GM23338 (cell line): Measurements from ENCODE around the gene ZBTB49. TPM values are rescaled to one million over a fixed set of nuclear protein-coding genes. Genes with fewer than 3 reads are reported as not detected.

Source experiments
- ATAC-seq: fragments of 200-7000 bp; cut with Tn5 transposase; 3 replicates; pipeline ENCODE4 v1.9.1; 2020
- DNase-seq: peaks from one replicate; pipeline ENCODE4 v3.0.0-alpha.2; 2015; ENCODE audit warnings: low spot score
- H2AFZ ChIP-seq: fragments of 200-600 bp; sonication (generic); 2 replicates; pipeline ENCODE4 v1.8.0; 2016; ENCODE audit warnings: antibody characterized with exemption, mild to moderate bottlenecking, moderate library complexity
- H3F3A ChIP-seq: fragments of 200-600 bp; sonication (generic); replicated peaks from 2 replicates; pipeline ENCODE4 v1.8.0; 2017; ENCODE audit warnings: antibody characterized with exemption, mixed run types, low read depth
- H3K27ac ChIP-seq: fragments of 200-600 bp; sonication (generic); 2 replicates; pipeline ENCODE4 v1.6.1; 2016; ENCODE audit warnings: low read depth
- H3K27me3 ChIP-seq: fragments of 200-600 bp; sonication (generic); 2 replicates; pipeline ENCODE4 v1.8.0; 2016; ENCODE audit warnings: mild to moderate bottlenecking, mixed run types, moderate library complexity; ENCODE audit not compliant: insufficient read depth
- H3K36me3 ChIP-seq: fragments of 200-600 bp; sonication (generic); 2 replicates; pipeline ENCODE4 v1.8.0; 2016; ENCODE audit warnings: mild to moderate bottlenecking; ENCODE audit not compliant: insufficient read depth
- H3K4me1 ChIP-seq: fragments of 200-600 bp; sonication (generic); 2 replicates; pipeline ENCODE4 v1.8.0; 2016; ENCODE audit warnings: mild to moderate bottlenecking, moderate library complexity; ENCODE audit not compliant: insufficient read depth
- H3K4me2 ChIP-seq: fragments of 200-600 bp; sonication (generic); 2 replicates; pipeline ENCODE4 v1.7.1; 2017; ENCODE audit warnings: mixed run types
- H3K4me3 ChIP-seq: fragments of 200-600 bp; sonication (generic); 2 replicates; pipeline ENCODE4 v1.6.1; 2016; ENCODE audit warnings: mixed run types
- H3K79me2 ChIP-seq: fragments of 200-600 bp; sonication (generic); replicated peaks from 2 replicates; pipeline ENCODE4 v1.8.0; 2017; ENCODE audit warnings: mild to moderate bottlenecking; ENCODE audit not compliant: insufficient read depth
- H3K9me2 ChIP-seq: fragments of 200-600 bp; sonication (generic); 2 replicates; pipeline ENCODE4 v1.8.0; 2017; ENCODE audit not compliant: insufficient read depth
- H4K20me1 ChIP-seq: fragments of 200-600 bp; sonication (generic); replicated peaks from 2 replicates; pipeline ENCODE4 v1.8.0; 2017; ENCODE audit warnings: mild to moderate bottlenecking; ENCODE audit not compliant: insufficient read depth
- H3K27ac Mint-ChIP-seq: 2 replicates; pipeline ENCODE4 v1.8.0; 2020; ENCODE audit warnings: inconsistent platforms, mild to moderate bottlenecking, moderate library complexity, mixed read lengths
- H3K27me3 Mint-ChIP-seq: 3 replicates; pipeline ENCODE4 v1.8.0; 2022; ENCODE audit warnings: low read depth, mild to moderate bottlenecking, moderate library complexity, mixed read lengths, inconsistent platforms; ENCODE audit not compliant: insufficient read depth, poor library complexity
- H3K36me3 Mint-ChIP-seq: 3 replicates; pipeline ENCODE4 v1.8.0; 2021; ENCODE audit warnings: low read depth, mild to moderate bottlenecking, inconsistent platforms, moderate library complexity, mixed read lengths
- H3K4me1 Mint-ChIP-seq: 3 replicates; pipeline ENCODE4 v1.8.0; 2020; ENCODE audit warnings: mild to moderate bottlenecking, inconsistent platforms, mixed read lengths
- H3K4me3 Mint-ChIP-seq: 3 replicates; pipeline ENCODE4 v1.8.0; 2021; ENCODE audit warnings: moderate library complexity, mild to moderate bottlenecking, inconsistent platforms, mixed read lengths
- H3K9me3 Mint-ChIP-seq: 3 replicates; pipeline ENCODE4 v1.8.0; 2020; ENCODE audit warnings: moderate library complexity, mild to moderate bottlenecking, inconsistent platforms, mixed read lengths
- CREB1 ChIP-seq: fragments of 250-450 bp; sonication (Bioruptor Pico); IDR thresholded peaks from 2 replicates; pipeline ENCODE4 v1.5.0; 2020; ENCODE audit warnings: low read depth, mild to moderate bottlenecking, moderate library complexity
- CTCF ChIP-seq, 2 experiments: fragments of 200-600 bp in 1 of 2; sonication (generic) in 1 of 2; conservative IDR thresholded peaks; 2 replicates each; pipeline versions ENCODE4 v1.5.1 to v1.6.1; 2016 to 2017; ENCODE audit warnings: antibody characterized with exemption in 2 of 2, low read depth in 2 of 2, mild to moderate bottlenecking in 2 of 2, moderate library complexity in 1 of 2
- EZH2 ChIP-seq: fragments of 200-600 bp; sonication (generic); IDR thresholded peaks from one replicate; pipeline ENCODE4 v1.8.0; 2017; ENCODE audit warnings: antibody characterized with exemption, mild to moderate bottlenecking, low read depth; ENCODE audit not compliant: unreplicated experiment
- EZH2phosphoT487 ChIP-seq: fragments of 200-600 bp; sonication (generic); IDR thresholded peaks from one replicate; pipeline ENCODE4 v1.8.1; 2018; ENCODE audit warnings: antibody characterized with exemption; ENCODE audit not compliant: unreplicated experiment
- JUNB ChIP-seq: IDR thresholded peaks from one replicate; pipeline ENCODE4 v1.6.1; 2016; ENCODE audit warnings: antibody characterized with exemption; ENCODE audit not compliant: unreplicated experiment
- NANOG ChIP-seq: IDR thresholded peaks from 2 replicates; pipeline ENCODE4 v1.6.1; 2016; ENCODE audit warnings: antibody characterized with exemption, borderline replicate concordance
- POLR2AphosphoS5 ChIP-seq: IDR thresholded peaks from 2 replicates; pipeline ENCODE4 v1.6.1; 2016; ENCODE audit warnings: antibody characterized with exemption, low read depth
- REST ChIP-seq: IDR thresholded peaks from one replicate; pipeline ENCODE4 v1.6.1; 2018; ENCODE audit warnings: antibody characterized with exemption; ENCODE audit not compliant: unreplicated experiment
- STAT1 ChIP-seq: IDR thresholded peaks from one replicate; pipeline ENCODE4 v1.6.1; 2016; ENCODE audit warnings: antibody characterized with exemption; ENCODE audit not compliant: unreplicated experiment
- ZNF114 ChIP-seq: fragments of 250-450 bp; sonication (Bioruptor Pico); IDR thresholded peaks from 2 replicates; pipeline ENCODE4 v1.5.0; 2020; ENCODE audit warnings: mild to moderate bottlenecking, moderate library complexity
- ZNF331 ChIP-seq: fragments of 250-450 bp; sonication (Bioruptor Pico); IDR thresholded peaks from 2 replicates; pipeline ENCODE4 v1.5.0; 2020; ENCODE audit warnings: low read depth, mild to moderate bottlenecking, moderate library complexity
- ZNF462 ChIP-seq: fragments of 250-450 bp; sonication (Bioruptor Pico); IDR thresholded peaks from 2 replicates; pipeline ENCODE4 v1.5.0; 2020; ENCODE audit warnings: mild to moderate bottlenecking, moderate library complexity
- polyA plus RNA-seq: library from polyadenylated mRNA; unstranded; fragments of >200 nt; fragmentation: Nextera tagmentation; extraction: Ambion mirVana; gene quantifications from 2 replicates; pipeline ENCODE4 v1.2.1, GENCODE V29; 2016
- total RNA-seq: library from RNA; depleted of rRNA; stranded (reverse); fragments of >200 nt; shearing (Covaris generic); gene quantifications from 2 replicates; pipeline ENCODE4 v1.2.3, GENCODE V29; 2014

The ZBTB49 gene
- total and polyA plus RNA-seq, 2 experiments from 2014 or later = 4.1 to 6.0 TPM

- TF ChIP-seq NANOG (no peak), ZNF462 (no peak), STAT1 (no peak), CREB1 (CRISPR knock-in tag) (no peak), EZH2phosphoT487 (no peak), JUNB (no peak), POLR2AphosphoS5 (no peak), ZNF114 (no peak), EZH2 (no peak)
These were observed 59.8 kb downstream of the ZBTB49 start (continued) for GRCh38 chr4:4349867-4350266.

- Histone ChIP-seq H3K79me2 (no peaks in the 10 kb centered on the region), H2AFZ (no peak overlapping the region), H3K27ac (no peak overlapping the region), H3K4me2 (no peak overlapping the region), H3K4me3 (no peak overlapping the region), H4K20me1 (no peaks in the 10 kb centered on the region), H3K9me2 (no peaks in the 10 kb centered on the region), H3F3A (no peaks in the 10 kb centered on the region), H3K4me1 (no peaks in the 10 kb centered on the region), H3K27me3 (no peaks in the 10 kb centered on the region), H3K36me3 (no peaks in the 10 kb centered on the region)
- Mint-ChIP-seq H3K36me3 (no peaks in the 10 kb centered on the region; the same call in 2 of the 3 replicates), H3K27me3 (peaks cover 7% of the 10 kb centered on the region), H3K9me3 (peaks cover 5% of the 10 kb centered on the region; the same call in 2 of the 3 replicates), H3K27ac (no peak overlapping the region), H3K4me1 (peaks cover 2% of the 10 kb centered on the region; the same call in 1 of the 3 replicates), H3K4me3 (no peak overlapping the region)
- no peak for TF ChIP-seq REST
- TF ChIP-seq POLR2AphosphoS5 = no peak
- no peak for TF ChIP-seq ZNF331 (CRISPR knock-in tag)
- TF ChIP-seq EZH2 = no peak
- TF ChIP-seq CTCF (conservative IDR thresholded peaks at IDR 0.05; ENCODE audit: low read depth in 2 of 2) = no peak
- TF ChIP-seq NANOG = no peak
- TF ChIP-seq JUNB = no peak
- TF ChIP-seq ZNF114 = no peak
- ATAC-seq (no peak), DNase-seq (no peak)
These were observed 60.9 kb downstream of the ZBTB49 start for GRCh38 chr4:4350909-4351308.
